A204.1 (cell line): Measurements from ENCODE around the gene SUCO.
A peak's percentile ranks its signal among the peaks of the same experiment; 100 is the strongest.
"Not testable (repeated sequence)": the region's sequence is repeated elsewhere in the genome, so short reads cannot be mapped to it uniquely, and the experiment has no call there.

Experiments used
- FAIRE-seq: peaks from 2 replicates; lab custom pipeline; 2012; peaks lifted over from hg19 to GRCh38; lab: Jason Lieb, UNC

The SUCO gene

DNA sequence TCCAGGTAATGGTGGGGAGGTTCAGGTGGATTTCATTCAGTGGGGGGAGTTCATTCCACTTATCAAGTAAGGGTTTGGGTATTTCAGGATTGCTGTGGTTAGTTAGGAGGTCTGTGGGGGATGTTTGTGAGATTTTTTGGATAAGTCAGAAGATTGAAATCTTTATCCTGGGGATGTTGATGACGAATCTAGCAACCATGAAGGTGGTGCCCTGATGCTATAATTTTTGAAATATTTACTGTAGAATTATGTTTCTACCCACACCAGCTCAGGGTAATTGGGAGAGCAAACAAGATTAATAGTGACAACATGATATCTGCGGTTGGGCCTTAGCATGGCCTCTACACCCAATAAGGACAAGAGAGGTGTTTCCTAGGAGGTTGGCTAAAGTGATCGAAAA, 28.3 kb downstream of the SUCO start:
- no peak for FAIRE-seq

DNA sequence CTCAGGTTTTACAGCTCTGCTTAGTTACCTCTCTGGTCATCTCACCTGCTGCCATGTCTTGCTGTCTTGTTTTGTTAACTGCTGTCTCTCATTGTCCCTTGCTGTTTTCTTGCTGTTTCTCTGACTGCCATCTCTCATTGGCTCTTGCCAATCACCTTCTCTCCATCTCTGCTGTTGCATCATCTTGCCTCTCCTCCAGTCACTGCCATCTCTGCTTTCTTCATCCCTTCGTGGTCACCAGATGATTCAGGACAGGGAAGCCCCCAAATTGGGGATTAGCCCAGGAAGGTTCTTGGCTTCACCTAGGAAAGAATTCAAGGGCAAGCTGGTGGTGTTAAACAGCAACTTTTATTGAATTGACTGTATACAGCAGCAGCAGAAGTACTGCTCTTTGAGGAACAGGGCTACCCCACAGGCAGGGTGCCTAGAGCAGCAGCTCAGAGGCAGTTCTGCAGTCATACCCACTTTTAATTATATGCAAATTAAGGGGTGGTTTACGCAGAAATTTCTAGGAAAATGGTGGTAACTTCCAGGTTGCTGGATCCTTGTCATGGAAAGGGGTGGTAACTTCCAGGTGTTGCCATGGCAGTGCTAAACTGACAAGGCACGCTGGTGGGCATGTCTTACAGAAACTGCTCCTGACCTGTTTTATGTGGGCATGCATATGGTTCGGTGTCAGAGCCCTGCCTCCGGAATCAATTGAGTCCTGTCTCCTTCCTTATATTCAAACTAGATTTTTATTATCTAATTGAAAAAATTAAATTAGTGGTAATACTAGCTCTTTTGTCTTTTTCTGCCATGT, 33.4 kb downstream of the SUCO start:
- no peak for FAIRE-seq

DNA sequence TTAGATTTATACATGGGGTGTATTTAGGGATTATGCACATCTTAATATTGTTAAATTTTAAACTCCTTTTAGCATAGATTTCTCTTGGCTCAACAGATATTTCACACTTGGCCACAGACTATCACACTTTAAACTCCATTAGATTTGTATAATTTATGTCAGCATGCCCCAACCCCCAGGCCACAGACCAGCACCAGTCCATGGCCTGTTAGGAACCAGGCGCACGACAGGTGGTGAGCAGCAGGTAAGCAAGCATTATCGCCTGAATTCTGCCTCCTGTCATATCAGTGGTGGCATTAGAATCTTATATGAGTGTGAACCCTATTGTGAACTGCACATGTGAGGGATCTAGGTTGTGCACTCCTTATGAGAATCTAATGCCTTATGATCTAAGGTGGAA, 34.8 kb downstream of the SUCO start:
- no peak for FAIRE-seq

DNA sequence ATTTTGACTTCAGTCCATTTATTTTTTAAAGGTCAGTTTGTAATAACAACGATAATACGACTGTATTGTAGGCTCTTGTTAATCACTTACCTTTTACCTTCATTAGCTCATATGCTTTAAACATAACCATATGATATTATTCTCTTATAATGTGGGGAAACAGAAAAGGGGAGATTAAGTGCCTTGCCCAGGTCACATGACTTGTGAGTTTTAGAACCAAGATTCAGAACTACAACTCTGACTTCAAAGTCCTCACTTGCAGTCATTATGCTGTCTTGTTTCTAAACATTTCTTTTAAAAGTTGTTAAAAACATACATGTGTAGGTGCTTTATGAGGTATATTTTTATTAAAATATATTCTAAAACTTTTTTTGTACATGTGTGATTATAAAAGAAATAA, 41.1 kb downstream of the SUCO start:
- FAIRE-seq: peak; percentile 55

DNA sequence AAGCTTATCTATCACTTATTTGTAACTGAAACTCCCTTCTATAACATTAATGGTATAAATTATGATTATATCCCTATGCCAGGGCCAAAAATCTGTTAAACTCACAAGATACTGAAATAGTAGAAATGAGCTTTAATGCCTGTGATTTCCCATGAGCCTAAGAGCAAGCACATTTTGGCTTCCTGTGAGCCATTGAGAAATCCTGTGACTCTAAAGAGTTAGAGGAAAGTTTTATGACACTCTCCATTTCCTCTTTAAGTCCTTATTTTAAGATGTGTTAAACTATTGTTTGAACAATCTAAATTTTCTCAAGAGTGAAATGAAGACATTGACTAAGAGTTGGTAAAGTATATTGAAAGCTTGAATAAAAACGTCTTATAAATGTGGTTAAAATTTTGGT, 45.6 kb downstream of the SUCO start:
- peak; percentile 79 for FAIRE-seq

DNA sequence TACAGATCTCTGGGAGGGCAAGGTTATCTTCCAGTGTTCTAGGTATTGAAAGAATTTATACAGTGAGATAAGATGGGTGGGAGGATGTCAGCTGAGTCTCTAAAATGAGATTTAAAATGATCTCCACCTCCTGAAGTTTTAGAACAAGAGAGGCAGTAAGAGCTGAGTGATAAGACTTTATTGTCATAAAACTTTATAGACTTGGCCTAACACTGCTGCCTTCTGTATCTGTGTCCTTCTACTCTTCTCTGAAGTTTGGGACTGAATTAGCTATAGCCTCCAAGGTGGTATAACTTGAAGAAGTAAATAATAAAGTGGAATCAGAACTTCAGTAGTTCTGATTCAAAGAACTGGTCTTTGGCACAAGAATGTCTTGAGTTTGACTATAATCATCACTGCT, 48.3 kb downstream of the SUCO start:
- FAIRE-seq: no peak

DNA sequence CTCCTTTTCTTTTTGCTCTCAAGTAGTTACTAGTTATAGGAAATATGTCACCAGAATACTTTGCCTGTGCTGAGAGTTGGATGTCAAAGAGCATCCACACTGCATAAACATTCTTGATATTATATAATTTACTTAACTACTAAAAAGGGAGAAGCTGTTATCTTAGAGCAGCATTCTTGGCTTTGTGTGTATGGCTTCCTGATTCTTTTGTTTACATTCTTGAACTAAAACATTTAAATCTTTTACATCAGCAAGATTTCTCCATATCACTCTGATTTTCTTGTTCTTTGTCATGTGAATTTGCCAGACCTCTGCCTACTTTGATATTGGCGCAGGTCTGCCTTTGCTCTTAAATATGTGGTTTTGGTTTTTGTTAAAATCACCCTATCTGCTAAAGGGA, 48.8 kb downstream of the SUCO start:
- FAIRE-seq: no peak

DNA sequence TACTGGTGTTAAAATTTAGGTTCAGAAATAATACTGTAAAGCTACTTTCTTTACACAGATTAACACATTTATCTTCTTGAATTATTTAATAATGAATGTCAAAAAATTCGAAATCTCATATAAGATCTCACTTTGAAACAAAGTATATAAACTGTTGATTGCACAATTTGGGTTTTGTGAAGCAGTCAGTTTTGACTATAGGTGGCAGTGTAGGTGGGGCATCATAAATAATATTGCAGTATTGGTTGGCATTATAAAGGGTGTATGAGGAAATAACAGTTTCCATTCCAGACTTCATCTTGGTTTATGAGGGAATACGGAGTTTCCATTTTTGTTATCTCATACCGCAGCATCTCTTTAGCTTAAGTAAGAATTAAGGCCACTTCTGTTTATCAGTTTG, 49.9 kb downstream of the SUCO start:
- peak; percentile 35 for FAIRE-seq

DNA sequence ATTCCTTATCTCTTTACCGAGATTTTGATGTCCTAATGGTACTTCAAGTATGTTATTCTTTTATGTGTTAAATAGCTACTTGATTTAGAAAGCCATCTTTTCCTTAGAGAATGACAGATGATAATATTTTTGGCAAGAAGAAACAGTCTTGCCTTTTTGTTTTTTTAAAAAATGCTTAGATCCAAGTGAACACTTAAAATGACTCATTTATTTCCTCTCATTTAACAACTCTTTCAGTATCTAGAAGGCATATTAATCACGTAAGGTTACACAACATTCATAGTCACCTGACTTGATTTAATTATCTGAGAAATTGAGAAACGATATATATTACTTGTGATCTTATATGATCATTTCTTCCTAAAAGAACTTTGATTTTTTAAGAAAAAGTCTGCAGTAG, 52.4 kb downstream of the SUCO start:
- FAIRE-seq: no peak

DNA sequence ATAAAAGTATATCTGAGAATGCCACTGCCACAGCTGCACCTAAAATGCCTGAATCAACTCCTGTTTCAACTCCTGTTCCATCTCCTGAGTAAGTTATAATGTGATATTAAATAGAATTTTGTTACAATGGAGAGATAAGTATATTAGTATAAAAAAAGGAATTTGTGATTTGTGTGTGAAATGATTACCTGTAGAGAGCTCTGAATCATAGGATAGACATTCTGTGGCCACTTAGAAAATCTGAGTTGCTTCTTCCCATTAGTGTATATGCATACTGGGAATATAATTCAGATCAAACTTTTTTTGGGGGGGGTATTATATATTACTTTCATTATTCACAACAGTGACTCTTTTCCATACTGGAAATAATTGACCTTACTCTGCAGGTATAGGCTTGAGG, 52.9 kb downstream of the SUCO start:
- FAIRE-seq: no peak

DNA sequence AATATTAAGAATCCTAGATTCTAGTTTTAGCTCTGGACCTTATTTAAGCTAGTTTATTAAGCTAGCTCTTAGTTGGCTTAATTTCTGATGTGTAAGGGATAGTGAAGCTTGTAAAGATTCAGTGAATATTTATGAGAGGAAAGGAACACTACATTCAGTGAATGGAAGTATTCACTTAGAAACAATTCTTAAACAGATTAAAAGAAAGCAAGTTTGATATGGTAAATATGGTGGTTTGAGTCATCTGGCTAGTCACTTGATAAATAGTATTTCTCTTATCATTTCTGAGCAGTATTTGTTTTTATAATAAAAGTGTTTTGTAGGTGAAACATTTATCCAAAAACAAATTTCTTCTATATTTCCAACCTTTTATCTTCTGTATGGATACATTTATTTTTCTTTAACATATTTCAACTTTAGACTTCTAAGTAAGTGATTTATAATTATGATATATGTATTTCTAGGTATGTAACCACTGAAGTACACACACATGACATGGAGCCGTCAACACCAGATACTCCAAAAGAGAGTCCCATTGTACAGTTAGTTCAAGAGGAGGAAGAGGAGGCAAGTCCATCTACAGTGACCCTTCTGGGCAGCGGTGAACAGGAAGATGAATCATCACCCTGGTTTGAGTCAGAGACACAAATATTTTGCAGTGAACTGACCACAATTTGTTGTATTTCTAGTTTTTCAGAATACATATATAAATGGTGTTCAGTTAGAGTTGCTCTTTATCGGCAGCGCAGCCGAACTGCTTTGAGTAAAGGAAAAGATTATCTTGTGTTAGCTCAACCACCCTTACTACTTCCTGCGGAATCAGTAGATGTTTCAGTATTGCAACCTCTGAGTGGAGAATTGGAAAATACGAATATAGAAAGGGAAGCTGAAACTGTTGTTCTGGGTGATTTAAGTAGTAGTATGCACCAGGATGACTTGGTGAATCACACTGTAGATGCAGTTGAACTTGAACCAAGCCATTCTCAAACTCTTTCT, 55.6 kb downstream of the SUCO start:
- no peak for FAIRE-seq

DNA sequence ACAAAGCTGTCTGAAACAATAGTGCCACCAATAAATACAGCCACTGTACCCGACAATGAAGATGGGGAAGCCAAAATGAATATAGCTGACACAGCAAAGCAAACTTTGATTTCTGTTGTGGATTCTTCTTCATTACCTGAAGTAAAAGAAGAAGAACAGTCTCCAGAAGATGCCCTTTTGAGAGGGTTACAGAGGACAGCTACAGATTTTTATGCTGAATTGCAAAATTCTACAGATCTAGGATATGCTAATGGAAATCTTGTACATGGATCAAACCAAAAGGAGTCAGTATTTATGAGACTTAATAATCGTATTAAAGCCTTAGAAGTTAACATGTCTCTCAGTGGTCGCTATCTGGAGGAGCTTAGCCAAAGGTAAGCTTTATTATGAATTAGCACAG, 56.6 kb downstream of the SUCO start:
- no peak for FAIRE-seq

DNA sequence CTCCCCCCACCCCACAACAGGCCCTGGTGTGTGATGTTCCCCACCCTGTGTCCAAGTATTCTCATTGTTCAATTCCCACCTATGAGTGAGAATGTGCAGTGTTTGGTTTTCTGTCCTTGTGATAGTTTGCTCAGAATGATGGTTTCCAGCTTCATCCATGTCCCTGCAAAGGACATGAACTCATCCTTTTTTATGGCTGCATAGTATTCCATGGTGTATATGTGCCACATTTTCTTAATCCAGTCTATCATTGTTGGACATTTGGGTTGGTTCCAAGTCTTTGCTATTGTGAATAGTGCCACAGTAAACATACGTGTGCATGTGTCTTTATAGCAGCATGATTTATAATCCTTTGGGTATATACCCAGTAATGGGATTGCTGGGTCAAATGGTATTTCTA, 58.5 kb downstream of the SUCO start:
- FAIRE-seq: not testable (repeated sequence)

DNA sequence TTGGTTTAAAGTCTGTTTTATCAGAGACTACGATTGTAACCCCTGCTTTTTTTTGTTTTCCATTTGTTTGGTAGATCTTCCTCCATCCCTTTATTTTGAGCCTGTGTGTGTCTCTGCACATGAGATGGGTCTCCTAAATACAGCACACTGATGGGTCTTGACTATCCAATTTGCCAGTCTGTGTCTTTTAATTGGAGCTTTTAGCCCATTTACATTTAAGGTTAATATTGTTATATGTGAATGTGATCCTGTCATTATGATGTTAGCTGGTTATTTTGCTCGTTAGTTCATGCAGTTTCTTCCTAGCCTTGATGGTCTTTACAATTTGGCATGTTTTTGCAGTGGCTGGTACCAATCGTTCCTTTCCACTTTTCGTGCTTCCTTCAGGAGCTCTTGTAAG, 62.1 kb downstream of the SUCO start:
- not testable (repeated sequence) for FAIRE-seq

DNA sequence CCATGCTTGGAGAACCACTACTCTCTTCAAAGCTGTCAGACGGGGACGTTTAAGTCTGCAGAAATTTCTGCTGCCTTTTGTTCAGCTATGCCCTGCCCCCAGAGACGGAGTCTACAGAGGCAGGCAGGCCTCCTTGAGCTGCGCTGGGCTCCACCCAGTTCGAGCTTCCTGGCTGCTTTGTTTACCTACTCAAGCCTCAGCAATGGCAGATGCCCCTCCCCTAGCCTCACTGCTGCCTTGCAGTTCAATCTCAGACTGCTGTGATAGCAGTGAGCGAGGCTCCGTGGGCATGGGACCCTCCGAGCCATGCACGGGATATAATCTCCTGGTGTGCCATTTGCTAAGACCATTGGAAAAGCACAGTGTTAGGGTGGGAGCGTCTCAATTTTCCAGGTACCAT, 63.8 kb downstream of the SUCO start:
- FAIRE-seq: not testable (repeated sequence)

DNA sequence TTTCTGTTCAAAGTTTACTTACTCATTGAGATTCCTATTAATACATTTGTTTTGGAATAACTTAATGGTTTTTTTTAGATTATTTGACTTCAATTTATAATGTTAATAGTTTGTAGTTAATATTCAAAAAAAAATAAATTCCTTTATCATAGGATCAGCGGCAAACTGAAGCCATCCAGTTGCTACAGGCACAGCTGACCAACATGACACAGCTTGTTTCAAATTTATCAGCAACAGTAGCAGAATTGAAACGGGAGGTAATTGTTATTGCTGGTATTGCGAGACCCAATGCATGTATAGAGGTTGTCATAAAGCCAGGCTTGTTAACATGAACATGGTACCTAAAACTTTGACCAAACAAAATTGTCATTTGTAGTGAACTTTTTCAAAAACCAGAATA, 67.0 kb downstream of the SUCO start:
- no peak for FAIRE-seq

DNA sequence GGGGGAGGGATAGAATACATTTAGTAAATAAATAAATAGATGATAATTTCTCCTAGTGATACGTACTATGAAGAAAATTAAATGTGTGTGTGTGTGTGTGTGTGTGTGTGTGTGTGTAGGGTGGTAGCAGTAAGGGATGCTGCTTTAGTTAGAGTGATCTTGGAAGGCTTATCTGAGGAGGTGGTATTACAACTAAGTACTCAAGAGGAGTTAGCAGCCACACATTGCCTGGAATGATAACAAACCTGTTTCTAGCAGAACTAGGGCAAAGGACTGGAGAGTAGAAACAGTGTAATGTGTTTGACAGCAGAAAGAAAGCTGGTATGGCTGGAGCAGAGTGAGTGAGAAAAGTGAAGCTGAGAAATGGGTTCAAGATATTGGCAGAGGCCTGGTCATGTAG, 67.7 kb downstream of the SUCO start:
- FAIRE-seq: no peak

DNA sequence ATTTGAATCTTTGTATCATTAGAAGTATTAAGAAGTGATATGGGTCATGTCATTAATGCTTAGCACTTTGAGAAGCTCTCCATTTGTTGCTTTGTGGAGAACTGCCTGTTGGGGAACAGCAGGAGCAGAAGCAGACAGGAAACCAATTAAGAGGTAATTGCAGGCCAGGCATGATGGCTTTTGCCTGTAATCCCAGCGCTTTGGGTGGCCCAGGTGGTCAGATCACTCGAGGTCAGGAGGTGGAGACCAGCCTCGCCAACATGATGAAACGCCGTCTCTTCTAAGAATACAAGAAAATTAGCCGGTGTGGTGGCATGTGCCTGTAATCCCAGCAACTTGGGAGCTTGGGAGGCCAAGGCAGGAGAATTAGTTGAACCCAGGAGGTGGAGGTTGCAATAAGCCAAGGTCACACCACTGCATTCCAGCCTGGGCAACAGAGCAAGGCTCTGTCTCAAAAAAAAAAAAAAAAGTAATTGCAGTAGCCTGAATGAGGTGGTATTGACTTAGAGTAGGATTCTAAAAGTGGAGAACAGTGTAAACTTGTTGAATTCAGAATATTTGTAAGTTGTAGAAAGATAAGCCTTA, 68.2 kb downstream of the SUCO start:
- no peak for FAIRE-seq

DNA sequence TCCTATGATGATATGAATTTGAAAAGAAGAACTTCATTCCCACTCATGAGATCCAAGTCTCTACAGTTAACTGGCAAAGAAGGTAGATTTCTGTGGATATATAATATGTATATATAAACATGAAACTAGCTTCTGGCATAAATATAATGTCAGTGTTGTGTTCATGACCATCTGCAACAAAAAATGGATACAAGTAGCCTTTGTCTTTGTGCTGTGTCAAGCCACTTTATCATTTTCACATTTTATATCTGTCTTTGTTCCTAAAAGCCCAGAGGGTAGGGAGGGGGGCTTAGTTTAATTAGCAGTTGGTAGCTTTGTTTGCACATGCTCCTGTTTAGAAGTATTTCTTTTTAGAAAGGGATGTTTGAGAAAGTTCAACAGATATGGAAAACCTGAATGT, 69.8 kb downstream of the SUCO start:
- FAIRE-seq: no peak

DNA sequence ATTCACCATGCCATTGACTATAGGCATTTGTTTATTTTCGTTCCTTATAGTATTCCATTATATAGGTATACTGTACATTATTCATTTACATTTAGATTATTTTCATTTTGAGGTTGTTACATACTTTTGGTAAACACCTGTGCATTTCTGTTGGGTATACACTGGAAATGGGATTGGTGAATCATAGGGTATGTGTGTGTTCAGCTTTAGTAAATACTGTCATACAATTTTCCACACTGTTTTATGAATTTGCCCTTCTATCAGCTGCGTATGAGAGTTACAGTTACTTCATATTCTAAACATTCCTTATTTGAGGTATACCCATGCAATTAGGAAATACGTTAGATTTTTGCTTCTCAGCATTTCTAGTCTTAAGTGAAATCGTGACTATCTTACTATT, 70.9 kb downstream of the SUCO start:
- no peak for FAIRE-seq

DNA sequence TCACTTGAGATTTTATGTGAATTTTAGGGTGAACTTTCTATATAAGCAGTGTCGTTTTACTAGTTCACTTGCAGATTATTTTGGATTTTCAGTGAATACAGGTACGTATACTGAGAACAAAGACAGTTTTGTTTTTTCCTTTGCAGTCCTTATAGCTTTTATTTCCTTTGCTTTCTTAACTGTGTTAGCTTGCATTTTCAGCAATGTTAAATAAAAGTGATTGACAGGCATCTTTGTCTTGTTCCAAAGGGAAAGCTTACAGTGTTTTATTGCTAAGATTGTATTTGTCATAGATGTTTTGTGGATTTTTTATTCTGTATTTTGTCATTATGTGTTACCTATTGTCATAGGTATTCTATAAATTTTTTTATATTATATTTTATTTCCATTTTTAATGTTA, 72.7 kb downstream of the SUCO start:
- FAIRE-seq: peak; percentile 90

DNA sequence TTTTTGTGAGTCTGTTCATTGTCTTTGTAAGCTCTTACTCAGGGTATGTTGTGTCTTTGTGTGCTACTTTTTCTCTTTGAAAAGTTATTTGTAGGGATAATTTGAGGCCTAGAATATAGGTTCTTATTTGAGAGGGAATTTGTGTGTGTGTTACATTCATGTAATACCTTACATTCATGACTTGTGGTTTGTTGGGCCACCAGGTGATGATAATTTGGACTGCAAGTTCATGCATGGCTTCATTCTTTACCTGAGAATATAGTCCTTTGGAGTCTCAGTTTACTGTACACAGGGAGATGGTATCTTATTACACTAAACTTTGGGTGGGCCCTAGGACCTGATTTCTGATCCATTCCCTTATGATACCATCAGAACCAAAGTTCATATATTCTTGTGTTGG, 74.2 kb downstream of the SUCO start:
- no peak for FAIRE-seq

DNA sequence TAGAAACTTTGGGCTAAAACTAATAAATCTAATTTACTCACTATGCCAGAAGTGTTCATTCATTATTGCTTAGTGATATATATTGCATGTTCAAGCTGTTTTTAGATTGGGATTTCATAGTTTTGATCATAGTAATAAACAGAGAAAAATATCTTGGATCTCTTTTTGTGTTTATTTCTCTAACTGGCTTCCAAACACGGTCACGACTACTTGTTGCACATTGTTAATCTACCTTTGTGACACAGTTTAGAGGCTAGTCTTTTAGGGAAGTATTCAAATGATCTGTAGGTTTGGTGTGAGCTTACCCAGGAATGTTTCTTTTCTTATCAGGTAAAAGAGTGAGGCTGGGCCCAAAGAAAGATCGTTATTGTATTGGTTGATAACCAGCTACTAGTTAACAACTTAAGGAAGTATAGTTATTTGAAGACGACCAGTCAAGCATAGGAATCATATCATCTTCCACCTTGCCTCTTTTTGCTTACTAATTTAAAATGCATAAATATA, 75.2 kb downstream of the SUCO start:
- FAIRE-seq: no peak
